ENCODE data around the gene SCCPDH. TPM values are rescaled to one million over a fixed set of nuclear protein-coding genes. Genes with fewer than 3 reads are reported as not detected.

The SCCPDH gene
- total and polyA plus RNA-seq, 2 experiments from 2014 or later, result 44.2 to 44.8 TPM

DNA sequence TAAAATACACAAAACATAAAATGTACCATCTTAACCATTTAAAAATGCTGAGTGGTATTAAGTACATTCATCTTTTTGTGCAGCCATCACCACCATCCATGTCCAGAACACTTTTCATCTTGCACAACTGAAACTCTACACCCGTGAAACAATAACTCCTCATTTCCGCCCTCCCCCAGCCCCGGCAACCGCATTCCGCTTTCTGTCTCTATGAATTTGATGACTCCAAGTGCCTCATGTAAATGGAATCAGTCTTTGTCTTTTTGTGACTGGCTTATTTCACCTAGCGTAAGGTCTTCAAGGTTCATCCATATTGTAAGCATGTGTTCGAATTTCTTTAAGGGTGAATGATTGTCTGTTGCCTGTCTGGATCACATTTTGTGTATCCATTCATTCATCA, 37.2 kb downstream of the SCCPDH start:
- H3K36me3 ChIP-seq (replicated peaks; ENCODE audit: insufficient read depth, low read depth), result no peaks in the 10 kb centered on the region
- H4K20me1 ChIP-seq (ENCODE audit: insufficient read depth, poor library complexity, severe bottlenecking), result no peaks in the 10 kb centered on the region
- DNase-seq (ENCODE audit: low spot score), result no peak
- 95% methylated on average over 7 of the region's 7 CpGs for WGBS (ENCODE audit: low lambda C conversion rate, missing lambda C conversion rate)
- H3K4me2 ChIP-seq, result no peak overlapping the region
- no peak overlapping the region for H2AFZ ChIP-seq
- H3K4me1 ChIP-seq (ENCODE audit: insufficient read depth), result no peaks in the 10 kb centered on the region
- H3K4me3 ChIP-seq, result no peak overlapping the region
- no peaks in the 10 kb centered on the region for H3K9me3 ChIP-seq (ENCODE audit: low read depth)
- no peak overlapping the region for H3K27ac ChIP-seq
- TF ChIP-seq EZH2 (IDR thresholded peaks at IDR 0.05; ENCODE audit: borderline replicate concordance), result no peak
- TF ChIP-seq, protein P1, sequence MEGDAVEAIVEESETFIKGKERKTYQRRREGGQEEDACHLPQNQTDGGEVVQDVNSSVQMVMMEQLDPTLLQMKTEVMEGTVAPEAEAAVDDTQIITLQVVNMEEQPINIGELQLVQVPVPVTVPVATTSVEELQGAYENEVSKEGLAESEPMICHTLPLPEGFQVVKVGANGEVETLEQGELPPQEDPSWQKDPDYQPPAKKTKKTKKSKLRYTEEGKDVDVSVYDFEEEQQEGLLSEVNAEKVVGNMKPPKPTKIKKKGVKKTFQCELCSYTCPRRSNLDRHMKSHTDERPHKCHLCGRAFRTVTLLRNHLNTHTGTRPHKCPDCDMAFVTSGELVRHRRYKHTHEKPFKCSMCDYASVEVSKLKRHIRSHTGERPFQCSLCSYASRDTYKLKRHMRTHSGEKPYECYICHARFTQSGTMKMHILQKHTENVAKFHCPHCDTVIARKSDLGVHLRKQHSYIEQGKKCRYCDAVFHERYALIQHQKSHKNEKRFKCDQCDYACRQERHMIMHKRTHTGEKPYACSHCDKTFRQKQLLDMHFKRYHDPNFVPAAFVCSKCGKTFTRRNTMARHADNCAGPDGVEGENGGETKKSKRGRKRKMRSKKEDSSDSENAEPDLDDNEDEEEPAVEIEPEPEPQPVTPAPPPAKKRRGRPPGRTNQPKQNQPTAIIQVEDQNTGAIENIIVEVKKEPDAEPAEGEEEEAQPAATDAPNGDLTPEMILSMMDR (IDR thresholded peaks at IDR 0.05; ENCODE audit: poor library complexity), result no peak
- no peak for TF ChIP-seq EZH2phosphoT487 (IDR thresholded peaks at IDR 0.05; ENCODE audit: low read depth, severe bottlenecking, unreplicated experiment)
- no peaks in the 10 kb centered on the region for H3K27me3 ChIP-seq
- no peaks in the 10 kb centered on the region for H3K79me2 ChIP-seq
- no peaks in the 10 kb centered on the region for H3K9me2 ChIP-seq (replicated peaks; ENCODE audit: insufficient read depth)

DNA sequence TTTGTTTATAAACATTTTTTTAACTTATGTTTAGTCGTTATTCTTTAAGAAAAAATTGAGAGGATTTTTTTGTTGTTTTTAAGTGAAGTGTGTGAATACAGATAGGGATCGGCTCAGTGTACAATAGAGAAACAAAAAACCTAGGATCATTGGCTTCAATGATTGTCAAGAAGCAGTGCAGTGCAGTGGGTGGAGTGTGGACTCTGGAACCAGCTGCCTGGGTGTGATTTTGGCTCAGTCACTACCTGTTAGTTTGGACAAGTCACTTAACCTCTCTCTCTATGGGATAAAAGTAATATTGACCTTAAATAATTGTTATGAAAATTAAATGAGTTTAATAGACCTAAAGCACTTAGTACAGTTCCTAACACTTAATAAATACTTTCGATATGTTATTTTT, 41.3 kb downstream of the SCCPDH start:
- Histone ChIP-seq H3K4me3 (no peak overlapping the region), H4K20me1 (ENCODE audit: insufficient read depth, poor library complexity, severe bottlenecking) (no peaks in the 10 kb centered on the region), H3K79me2 (no peaks in the 10 kb centered on the region), H3K9me3 (ENCODE audit: low read depth) (no peaks in the 10 kb centered on the region), H3K27ac (no peak overlapping the region), H3K27me3 (no peaks in the 10 kb centered on the region), H3K4me2 (no peak overlapping the region), H3K9me2 (replicated peaks; ENCODE audit: insufficient read depth) (no peaks in the 10 kb centered on the region), H3K4me1 (ENCODE audit: insufficient read depth) (no peaks in the 10 kb centered on the region), H2AFZ (no peak overlapping the region), H3K36me3 (replicated peaks; ENCODE audit: insufficient read depth, low read depth) (no peaks in the 10 kb centered on the region)
- DNase-seq (ENCODE audit: low spot score), result no peak
- TF ChIP-seq EZH2phosphoT487 (IDR thresholded peaks at IDR 0.05; ENCODE audit: low read depth, severe bottlenecking, unreplicated experiment), result no peak
- no peak for TF ChIP-seq EZH2 (IDR thresholded peaks at IDR 0.05; ENCODE audit: borderline replicate concordance)
- TF ChIP-seq, protein P1 (IDR thresholded peaks at IDR 0.05; ENCODE audit: poor library complexity), result no peak
- 88% methylated on average over 3 of the region's 3 CpGs for WGBS (ENCODE audit: low lambda C conversion rate, missing lambda C conversion rate)

- no peaks in the 10 kb centered on the region for H3K9me3 ChIP-seq (ENCODE audit: low read depth)
- no peaks in the 10 kb centered on the region for H3K9me2 ChIP-seq (replicated peaks; ENCODE audit: insufficient read depth)
- no peaks in the 10 kb centered on the region for H3K36me3 ChIP-seq (replicated peaks; ENCODE audit: insufficient read depth, low read depth)
- no peaks in the 10 kb centered on the region for H3K4me1 ChIP-seq (ENCODE audit: insufficient read depth)
- no peak overlapping the region for H3K4me3 ChIP-seq
- H4K20me1 ChIP-seq (ENCODE audit: insufficient read depth, poor library complexity, severe bottlenecking), result no peaks in the 10 kb centered on the region
- no peaks in the 10 kb centered on the region for H3K79me2 ChIP-seq
- WGBS (ENCODE audit: low lambda C conversion rate, missing lambda C conversion rate), result 61% methylated on average over 11 of the region's 11 CpGs
- H3K4me2 ChIP-seq, result no peak overlapping the region
- H2AFZ ChIP-seq, result no peak overlapping the region
- H3K27me3 ChIP-seq, result no peaks in the 10 kb centered on the region
- no peak overlapping the region for H3K27ac ChIP-seq
- no peak for DNase-seq (ENCODE audit: low spot score)
- TF ChIP-seq EZH2 (IDR thresholded peaks at IDR 0.05; ENCODE audit: borderline replicate concordance) (no peak), EZH2phosphoT487 (IDR thresholded peaks at IDR 0.05; ENCODE audit: low read depth, severe bottlenecking, unreplicated experiment) (no peak)
- TF ChIP-seq, protein P1 (IDR thresholded peaks at IDR 0.05; ENCODE audit: poor library complexity), result no peak
These were observed 44.3 kb downstream of the SCCPDH start for GRCh38 chr1:246768403-246769020.

Data from hepatocyte (in vitro differentiated cells).